ENCODE data around the gene PTPN20. TPM values are rescaled to one million over a fixed set of nuclear protein-coding genes. Genes with fewer than 3 reads are reported as not detected.

The PTPN20 gene
- total RNA-seq, 1 donor from 2014 or later: not detected

GRCh38 chr10:47040681-47041080 lies 129.5 kb downstream of the PTPN20 start:
- no peaks in the 10 kb centered on the region for H3K9me3 ChIP-seq
- H3K27ac ChIP-seq: no peak overlapping the region
- H3K36me3 ChIP-seq: no peaks in the 10 kb centered on the region
- no peaks in the 10 kb centered on the region for H3K4me1 ChIP-seq
- no peak for TF ChIP-seq CTCF (IDR thresholded peaks at IDR 0.05)
- intact Hi-C loops (cut with DNase I): no loop called here
- H3K27me3 ChIP-seq: no peaks in the 10 kb centered on the region
- H3K4me3 ChIP-seq: no peak overlapping the region
- no peak for DNase-seq (ENCODE audit: low spot score in 2 of 2)

- Histone ChIP-seq H3K27me3 (no peaks in the 10 kb centered on the region), H3K36me3 (no peaks in the 10 kb centered on the region), H3K27ac (no peak overlapping the region), H3K4me3 (no peak overlapping the region), H3K4me1 (no peaks in the 10 kb centered on the region), H3K9me3 (no peaks in the 10 kb centered on the region)
- DNase-seq (ENCODE audit: low spot score in 2 of 2): no peak
- intact Hi-C loops (cut with DNase I): no loop called here
- no peak for TF ChIP-seq CTCF (IDR thresholded peaks at IDR 0.05)
These were observed 130.4 kb downstream of the PTPN20 start for GRCh38 chr10:47041396-47042198.

GRCh38 chr10:47042199-47042473 lies 130.9 kb downstream of the PTPN20 start:
- H3K27ac ChIP-seq: no peak overlapping the region
- intact Hi-C loops (cut with DNase I): no loop called here

GRCh38 chr10:47042780-47043750 lies 131.8 kb downstream of the PTPN20 start:
- no peaks in the 10 kb centered on the region for H3K27me3 ChIP-seq
- H3K4me1 ChIP-seq: peaks cover 0 to 4% of the 10 kb centered on the region in 2 donors
- TF ChIP-seq CTCF (IDR thresholded peaks at IDR 0.05): no peak
- H3K36me3 ChIP-seq: no peaks in the 10 kb centered on the region
- no peaks in the 10 kb centered on the region for H3K9me3 ChIP-seq
- no peak overlapping the region for H3K27ac ChIP-seq
- no peak for DNase-seq (ENCODE audit: low spot score in 2 of 2)
- H3K4me3 ChIP-seq: no peak overlapping the region
- intact Hi-C loops (cut with DNase I): no loop called here

More at GRCh38 chr10:47042199-47042473, 130.9 kb downstream of the PTPN20 start:
- Histone ChIP-seq H3K4me3 (no peak overlapping the region), H3K27me3 (no peaks in the 10 kb centered on the region), H3K9me3 (no peaks in the 10 kb centered on the region), H3K4me1 (no peaks in the 10 kb centered on the region), H3K36me3 (no peaks in the 10 kb centered on the region)
- no peak for TF ChIP-seq CTCF (IDR thresholded peaks at IDR 0.05)
- DNase-seq (ENCODE audit: low spot score in 2 of 2): no peak

- Histone ChIP-seq H3K36me3 (no peaks in the 10 kb centered on the region), H3K27ac (no peak overlapping the region), H3K4me3 (no peak overlapping the region), H3K4me1 (peaks cover 0 to 9% of the 10 kb centered on the region in 2 donors), H3K9me3 (no peaks in the 10 kb centered on the region), H3K27me3 (no peaks in the 10 kb centered on the region)
- DNase-seq (ENCODE audit: low spot score in 2 of 2): no peak
- intact Hi-C loops (cut with DNase I): no loop called here
- no peak for TF ChIP-seq CTCF (IDR thresholded peaks at IDR 0.05)
These were observed 132.8 kb downstream of the PTPN20 start for GRCh38 chr10:47043928-47044538.

Measured in ascending aorta (tissue), 2 donors.